Ectodermal cell (in vitro differentiated cells): ENCODE measurements around the gene DMAC2L.

Experiments used
- H3K27ac ChIP-seq: 2 replicates; pipeline ENCODE4 v1.7.0; 2013; ENCODE audit warnings: mild to moderate bottlenecking, low read depth, low read length; ENCODE audit not compliant: insufficient read depth, poor library complexity, severe bottlenecking
- H3K27me3 ChIP-seq: 2 replicates; pipeline ENCODE4 v1.7.0; 2013; ENCODE audit warnings: mild to moderate bottlenecking, low read length; ENCODE audit not compliant: insufficient read depth, control insufficient read depth, poor library complexity, severe bottlenecking
- H3K36me3 ChIP-seq: one replicate; pipeline ENCODE4 v1.7.0; 2013; ENCODE audit warnings: low read length; ENCODE audit not compliant: control insufficient read depth, insufficient read depth
- H3K4me1 ChIP-seq: one replicate; pipeline ENCODE4 v1.7.0; 2013; ENCODE audit warnings: low read length; ENCODE audit not compliant: control insufficient read depth, insufficient read depth
- H3K4me3 ChIP-seq: 2 replicates; pipeline ENCODE4 v1.7.0; 2013; ENCODE audit warnings: low read depth, low read length, control low read depth; ENCODE audit not compliant: insufficient read depth
- H3K9me3 ChIP-seq: 2 replicates; pipeline ENCODE4 v1.7.0; 2013; ENCODE audit warnings: mild to moderate bottlenecking, low read length, moderate library complexity; ENCODE audit not compliant: control insufficient read depth
- WGBS, 2 experiments: methylation state at CpG; one replicate each; pipeline ENCODE4 v1.1.7; 2013; ENCODE audit warnings: missing lambda C conversion rate in 2 of 2; 5-methylcytosine and 5-hydroxymethylcytosine counted together

Gene DMAC2L

DNA sequence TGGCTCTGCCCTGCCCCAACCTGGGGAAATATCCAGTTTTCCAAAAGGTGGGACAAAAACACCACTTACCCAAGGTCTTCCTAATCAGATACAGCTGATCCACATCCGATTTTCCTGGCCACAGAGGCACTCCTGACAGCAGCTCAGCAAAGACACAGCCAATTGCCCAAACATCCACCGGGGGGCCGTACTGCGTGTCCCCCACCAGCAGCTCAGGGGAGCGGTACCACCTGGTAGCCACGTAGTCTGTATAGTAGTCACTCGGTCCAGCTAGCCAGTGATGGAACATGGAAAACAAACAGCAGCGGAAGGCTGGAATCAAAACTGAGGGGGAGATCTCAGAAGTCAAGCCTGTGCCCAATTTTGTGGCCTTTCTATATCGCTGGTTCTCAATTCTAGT is 28.8 kb downstream of the DMAC2L start:
- no peak overlapping the region for H3K27ac ChIP-seq
- no peaks in the 10 kb centered on the region for H3K9me3 ChIP-seq
- H3K27me3 ChIP-seq = no peaks in the 10 kb centered on the region
- H3K4me1 ChIP-seq = peaks cover 9% of the 10 kb centered on the region
- H3K4me3 ChIP-seq = no peak overlapping the region
- H3K36me3 ChIP-seq = no peaks in the 10 kb centered on the region
- WGBS, 2 experiments = 85 to 86% methylated on average over 9 of the region's 9 CpGs

DNA sequence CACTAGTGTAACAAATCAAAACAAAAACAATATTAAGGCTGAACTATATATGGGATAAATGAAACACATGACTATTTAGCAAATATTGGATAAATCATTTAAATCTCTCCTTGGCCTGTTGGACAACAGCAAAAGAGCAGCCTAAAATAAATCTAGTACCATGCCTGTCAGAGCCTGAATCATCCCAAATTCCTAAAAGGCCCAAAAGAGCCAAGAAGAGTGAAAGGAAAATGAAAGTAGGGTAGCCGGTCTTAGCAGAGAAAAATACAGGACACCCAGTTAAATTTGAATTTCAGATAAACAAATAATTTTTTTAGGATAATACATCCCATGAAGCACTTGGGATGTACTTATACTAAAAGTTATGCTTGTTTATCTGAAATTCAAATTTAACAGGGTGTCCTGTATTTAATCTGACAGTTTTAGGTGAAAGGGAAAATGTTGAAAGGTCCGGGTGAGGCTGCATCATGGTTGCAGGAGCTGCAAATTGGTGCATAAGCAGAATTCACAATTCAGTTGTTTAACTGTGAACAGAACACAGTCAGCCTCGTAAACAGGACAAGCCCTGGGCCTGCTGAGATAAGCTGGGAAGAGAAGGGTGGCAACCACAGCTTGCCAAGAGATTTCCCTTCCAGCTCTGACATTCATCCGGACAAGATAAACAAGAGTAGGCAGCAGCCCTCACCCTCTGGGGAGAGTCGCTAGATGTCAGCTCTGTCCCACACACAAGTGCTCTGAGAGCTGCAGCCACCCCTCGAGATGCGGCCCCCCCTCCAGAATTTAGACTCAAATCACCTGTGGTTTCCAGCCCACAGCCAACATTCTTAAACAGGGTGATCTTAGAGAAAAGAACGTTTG is 30.3 kb downstream of the DMAC2L start:
- Histone ChIP-seq H3K4me3 (no peak overlapping the region), H3K27ac (no peak overlapping the region), H3K27me3 (no peaks in the 10 kb centered on the region), H3K36me3 (no peaks in the 10 kb centered on the region), H3K9me3 (no peaks in the 10 kb centered on the region), H3K4me1 (peaks cover 3% of the 10 kb centered on the region)
- 28 to 33% methylated on average over 6 to 7 of the region's 8 CpGs for WGBS, 2 experiments

DNA sequence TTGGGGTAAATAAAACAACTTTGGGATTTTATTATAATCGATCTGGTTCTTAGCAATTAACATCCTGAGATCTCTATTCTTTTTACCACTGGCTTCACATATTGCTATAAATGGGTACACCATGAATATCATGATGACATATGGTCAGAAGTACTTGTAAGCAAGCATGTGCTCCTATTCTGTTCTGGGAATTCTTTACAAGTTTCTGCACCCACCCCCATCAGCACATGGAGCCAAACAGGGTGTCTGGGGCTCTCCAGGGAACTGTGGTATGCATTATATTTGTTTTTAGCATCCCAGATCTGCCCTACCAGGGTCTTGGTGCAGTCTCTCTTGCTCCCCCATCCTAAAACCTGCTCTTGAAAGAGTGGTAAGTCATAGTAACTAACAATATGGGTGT is 31.3 kb downstream of the DMAC2L start:
- 100% methylated on average over 1 of the region's 1 CpG; no CpG with 5 or more reads in 1 of the 2 experiments for WGBS, 2 experiments
- no peak overlapping the region for H3K4me3 ChIP-seq

DNA sequence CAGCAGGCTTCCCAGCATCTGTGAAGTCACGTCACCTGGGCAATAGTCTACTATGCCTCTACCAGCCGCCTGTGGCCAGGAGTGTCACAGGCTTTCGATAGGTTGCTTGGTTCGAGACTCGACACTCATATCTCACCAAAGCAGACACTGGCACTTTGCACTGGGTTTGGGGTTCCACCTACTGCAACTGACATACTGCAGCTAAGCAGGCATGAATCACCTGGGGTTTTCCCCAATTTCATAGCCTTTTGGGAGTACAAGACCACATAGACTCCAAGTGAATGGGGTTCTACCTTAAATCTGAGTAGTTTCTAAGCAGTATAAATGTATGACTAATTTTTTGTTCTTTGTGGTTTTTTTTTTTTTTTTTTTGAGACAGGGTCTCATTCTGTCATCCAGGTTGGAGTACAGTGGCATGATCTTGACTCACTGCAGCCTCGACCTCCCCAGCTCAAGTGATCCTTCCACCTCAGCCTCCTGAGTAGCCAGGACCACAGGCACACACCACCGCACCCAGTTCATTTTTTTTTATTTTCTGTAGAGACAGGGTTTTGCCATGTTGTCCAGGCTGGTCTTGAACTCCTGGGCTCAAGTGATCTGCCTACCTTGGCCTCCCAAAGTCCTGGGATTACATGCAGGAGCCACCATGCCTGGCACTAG is 32.1 kb downstream of the DMAC2L start:
- WGBS, 2 experiments = 93 to 94% methylated on average over 7 of the region's 7 CpGs
- Histone ChIP-seq H3K4me1 (peaks cover 3% of the 10 kb centered on the region), H3K27me3 (no peaks in the 10 kb centered on the region), H3K27ac (no peak overlapping the region), H3K9me3 (no peaks in the 10 kb centered on the region), H3K36me3 (no peaks in the 10 kb centered on the region), H3K4me3 (no peak overlapping the region)

More for the DNA sequence above, 31.3 kb downstream of the DMAC2L start:
- H3K27me3 ChIP-seq = no peaks in the 10 kb centered on the region
- H3K9me3 ChIP-seq = no peaks in the 10 kb centered on the region
- peaks cover 3% of the 10 kb centered on the region for H3K4me1 ChIP-seq
- no peak overlapping the region for H3K27ac ChIP-seq
- H3K36me3 ChIP-seq = no peaks in the 10 kb centered on the region

DNA sequence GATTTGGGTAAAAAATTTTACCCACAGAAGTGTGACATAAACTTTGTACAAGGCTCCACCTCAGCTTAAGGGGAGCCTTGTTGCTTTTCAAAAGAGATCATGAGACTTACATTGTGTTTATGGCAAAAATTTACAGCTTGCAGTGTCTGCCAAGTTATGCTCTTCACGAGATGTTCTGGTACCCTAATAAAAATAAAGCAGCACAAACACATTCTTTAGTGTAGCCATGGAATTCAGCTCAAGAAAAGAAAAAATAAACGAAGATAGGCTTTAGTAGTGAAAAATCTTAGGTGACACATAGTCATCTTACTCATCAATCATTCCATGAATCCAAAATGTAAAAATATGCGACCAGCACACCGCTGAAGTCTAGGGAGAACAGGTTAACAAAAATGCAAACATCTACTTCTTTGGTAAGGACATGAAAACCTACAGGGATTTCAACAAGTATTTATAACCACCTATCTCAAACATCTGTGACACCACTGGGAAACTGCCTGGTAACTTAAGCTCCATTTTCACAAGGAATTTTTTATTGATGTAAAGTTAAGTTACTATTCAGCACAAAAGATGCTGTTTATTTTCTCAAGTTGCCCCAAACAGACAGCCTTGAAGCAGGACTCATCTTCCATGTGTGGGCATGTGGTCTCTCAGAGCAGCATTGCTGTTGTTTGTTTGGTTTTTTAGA is 32.9 kb downstream of the DMAC2L start:
- WGBS, 2 experiments = 91 to 98% methylated on average over 3 to 4 of the region's 4 CpGs
- Histone ChIP-seq H3K4me1 (peaks cover 3% of the 10 kb centered on the region), H3K27me3 (no peaks in the 10 kb centered on the region), H3K9me3 (no peaks in the 10 kb centered on the region), H3K4me3 (no peak overlapping the region), H3K27ac (no peak overlapping the region), H3K36me3 (no peaks in the 10 kb centered on the region)

DNA sequence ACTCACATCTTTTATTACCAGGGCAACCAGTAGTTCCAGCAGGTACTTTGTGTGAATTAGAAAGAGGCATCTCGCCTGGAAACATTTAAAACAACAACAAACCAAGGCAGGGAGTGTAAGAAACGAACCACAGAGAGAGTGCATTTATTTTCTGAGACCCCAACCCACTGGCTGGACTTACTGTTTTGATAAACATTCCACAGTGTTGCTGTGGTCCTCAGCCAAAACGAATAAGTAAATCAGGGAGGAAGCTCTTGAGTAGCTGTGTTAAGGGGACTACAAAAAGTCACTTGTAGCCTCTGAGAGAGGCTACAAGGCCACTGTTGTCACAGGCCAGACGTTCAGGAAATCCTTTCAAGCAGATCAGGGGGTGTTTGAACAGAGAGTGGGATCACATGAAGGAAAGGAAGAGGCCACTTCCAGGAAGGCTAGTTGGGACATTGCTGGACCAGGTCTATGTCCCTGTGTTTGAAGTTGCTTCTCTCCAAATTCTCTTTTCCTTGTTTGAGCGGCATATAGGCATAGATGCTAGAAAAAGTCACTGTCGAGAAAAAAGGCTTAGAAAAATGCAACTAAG is 33.8 kb downstream of the DMAC2L start:
- H3K27me3 ChIP-seq = no peaks in the 10 kb centered on the region
- 74 to 75% methylated on average over 6 of the region's 6 CpGs for WGBS, 2 experiments
- H3K9me3 ChIP-seq = no peaks in the 10 kb centered on the region
- no peak overlapping the region for H3K27ac ChIP-seq
- no peak overlapping the region for H3K4me3 ChIP-seq
- no peaks in the 10 kb centered on the region for H3K36me3 ChIP-seq
- H3K4me1 ChIP-seq = no peaks in the 10 kb centered on the region

DNA sequence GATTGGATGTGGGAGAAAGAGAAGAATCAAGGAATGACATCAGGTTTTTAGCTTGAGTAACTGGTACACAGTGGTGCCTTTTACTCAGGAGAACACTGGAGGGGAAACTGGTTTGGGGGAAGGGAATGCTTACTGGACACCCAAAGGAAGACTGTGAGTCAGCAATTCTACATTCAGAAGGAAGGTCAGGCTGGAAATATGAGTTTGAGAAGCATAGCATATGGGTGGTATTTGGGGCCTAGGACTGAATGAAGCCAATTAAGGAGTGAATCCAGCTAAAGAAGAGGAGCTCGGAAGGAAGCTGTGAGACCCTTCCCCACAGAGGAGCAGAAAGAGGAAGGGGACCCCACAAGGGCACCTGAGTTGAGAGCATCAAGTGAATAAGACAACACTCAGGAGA is 35.4 kb downstream of the DMAC2L start:
- H3K27me3 ChIP-seq = no peaks in the 10 kb centered on the region
- no peaks in the 10 kb centered on the region for H3K9me3 ChIP-seq
- no peaks in the 10 kb centered on the region for H3K36me3 ChIP-seq
- no peaks in the 10 kb centered on the region for H3K4me1 ChIP-seq
- WGBS, 2 experiments = 29 to 53% methylated on average over 1 of the region's 1 CpG
- no peak overlapping the region for H3K4me3 ChIP-seq
- no peak overlapping the region for H3K27ac ChIP-seq

DNA sequence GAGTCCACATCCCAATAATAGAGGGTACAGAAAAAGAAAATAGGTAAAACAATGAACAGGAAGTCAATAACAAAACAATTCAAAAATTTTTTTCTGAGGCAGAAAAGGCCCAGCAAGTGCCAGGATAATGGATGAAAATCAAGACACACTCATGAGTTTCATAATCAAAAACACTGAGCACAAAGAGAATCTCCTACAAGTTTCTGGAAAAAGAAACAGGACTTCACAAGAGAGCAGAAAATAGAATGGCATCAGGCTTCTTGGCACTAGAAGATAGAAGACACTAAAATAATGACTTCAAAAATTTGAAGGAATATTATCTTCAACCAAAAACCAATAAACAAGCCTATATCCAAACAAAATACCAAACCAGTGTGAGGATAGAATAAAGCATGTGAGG is 36.8 kb downstream of the DMAC2L start:
- no peak overlapping the region for H3K27ac ChIP-seq
- no peaks in the 10 kb centered on the region for H3K36me3 ChIP-seq
- H3K4me1 ChIP-seq = no peaks in the 10 kb centered on the region
- H3K27me3 ChIP-seq = no peaks in the 10 kb centered on the region
- no peak overlapping the region for H3K4me3 ChIP-seq
- H3K9me3 ChIP-seq = no peaks in the 10 kb centered on the region

DNA sequence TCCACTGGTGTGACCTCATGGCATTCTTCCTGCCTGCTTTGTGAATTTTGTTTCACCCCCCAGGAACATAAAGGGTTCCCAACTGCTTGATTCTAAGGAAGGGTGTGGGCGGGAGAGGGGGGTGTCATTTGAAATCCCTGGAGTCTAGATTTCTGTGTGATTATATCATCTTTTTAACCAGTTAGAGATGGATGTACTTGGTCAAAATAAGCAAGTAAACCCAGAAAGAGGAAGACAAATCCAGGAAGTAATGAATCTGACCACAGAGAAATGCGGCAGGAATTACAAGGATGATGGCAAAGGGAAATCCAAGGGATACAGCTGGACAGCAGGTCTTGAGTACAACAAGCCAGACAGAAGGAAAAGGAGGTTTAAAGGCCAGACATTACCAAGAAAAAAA is 38.9 kb downstream of the DMAC2L start:
- H3K27me3 ChIP-seq = no peaks in the 10 kb centered on the region
- H3K4me3 ChIP-seq = no peak overlapping the region
- no peaks in the 10 kb centered on the region for H3K9me3 ChIP-seq
- H3K27ac ChIP-seq = no peak overlapping the region
- WGBS, 2 experiments = 95 to 98% methylated on average over 2 of the region's 2 CpGs
- H3K4me1 ChIP-seq = no peaks in the 10 kb centered on the region
- H3K36me3 ChIP-seq = no peaks in the 10 kb centered on the region

DNA sequence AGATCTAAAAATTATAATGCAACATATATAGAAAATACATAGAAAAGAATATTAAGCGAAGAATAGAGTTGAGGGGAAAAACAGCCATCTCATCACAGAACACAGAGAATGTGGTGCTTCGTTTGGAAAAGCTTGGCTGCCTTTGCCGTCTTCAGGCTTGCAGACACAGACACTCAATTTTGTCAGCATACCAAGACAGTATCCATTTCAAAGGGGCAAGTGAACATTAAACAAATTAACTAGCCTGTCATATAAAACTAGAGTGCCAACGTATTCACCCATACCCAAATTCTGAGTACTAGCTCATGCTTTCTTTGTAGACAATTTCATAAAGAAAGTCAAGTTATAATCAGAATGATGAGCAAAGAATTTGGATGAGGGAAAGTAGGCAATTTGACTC is 40.5 kb downstream of the DMAC2L start:
- WGBS, 2 experiments = 76 to 92% methylated on average over 4 of the region's 4 CpGs
- no peaks in the 10 kb centered on the region for H3K9me3 ChIP-seq
- H3K27ac ChIP-seq = no peak overlapping the region
- H3K36me3 ChIP-seq = no peaks in the 10 kb centered on the region
- no peaks in the 10 kb centered on the region for H3K27me3 ChIP-seq
- H3K4me3 ChIP-seq = no peak overlapping the region
- peaks cover under 1% of the 10 kb centered on the region for H3K4me1 ChIP-seq
